IMR-90 (cell line): Measurements from ENCODE around the gene GUCY2D. TPM values are rescaled to one million over a fixed set of nuclear protein-coding genes. Genes with fewer than 3 reads are reported as not detected.
A peak's percentile ranks its signal among the peaks of the same experiment; 100 is the strongest.

ENCODE experiments used
- ATAC-seq: fragments of 200-7000 bp; cut with Tn5 transposase; 2 replicates; pipeline ENCODE4 v1.9.1; 2020; ENCODE audit warnings: low read depth, mild to moderate bottlenecking, moderate library complexity
- BruUV-seq: library from RNA; stranded (reverse); fragments of 400-500 nt; replicated peaks from 2 replicates; lab custom pipeline; 2021; lab: Mats Ljungman, UMichigan
- CTCF ChIA-PET: fragments of 300-600 bp; formaldehyde crosslinking; extraction: SDS; loops from one replicate; lab custom pipeline; 2021; ENCODE audit warnings: antibody characterized with exemption; lab: Yijun Ruan, JAX
- POLR2A ChIA-PET: fragments of 300-600 bp; sonication (Branson Sonifier 250); formaldehyde crosslinking; loops from one replicate; lab custom pipeline; 2022; ENCODE audit warnings: antibody characterized with exemption; ENCODE audit not compliant: unreplicated experiment; lab: Charles Lee
- DNase-seq: peaks from one replicate; pipeline ENCODE4 v3.0.0; 2013
- H2AFZ ChIP-seq: replicated peaks from 2 replicates; pipeline ENCODE3; 2013; ENCODE audit warnings: low read length, mild to moderate bottlenecking; ENCODE audit not compliant: poor library complexity
- H2AK5ac ChIP-seq: 2 replicates; pipeline ENCODE4 v1.6.1; 2013; ENCODE audit warnings: low read depth, low read length, inconsistent platforms
- H2AK9ac ChIP-seq: replicated peaks from 2 replicates; pipeline ENCODE3; 2013; ENCODE audit warnings: mild to moderate bottlenecking, low read depth, low read length, moderate library complexity; ENCODE audit not compliant: poor library complexity
- H2BK120ac ChIP-seq: 2 replicates; pipeline ENCODE4 v1.6.1; 2013; ENCODE audit warnings: low read depth, low read length, inconsistent platforms
- H2BK15ac ChIP-seq: 3 replicates; pipeline ENCODE4 v1.6.1; 2013; ENCODE audit warnings: low read depth, low read length, inconsistent platforms
- H2BK20ac ChIP-seq: 2 replicates; pipeline ENCODE4 v1.6.1; 2013; ENCODE audit warnings: low read depth, mild to moderate bottlenecking, inconsistent platforms, low read length, moderate library complexity
- H2BK5ac ChIP-seq: 2 replicates; pipeline ENCODE4 v1.6.1; 2013; ENCODE audit warnings: mild to moderate bottlenecking, low read depth, low read length, inconsistent platforms; ENCODE audit not compliant: poor library complexity, severe bottlenecking
- H3K14ac ChIP-seq: replicated peaks from 2 replicates; pipeline ENCODE4 v1.6.1; 2013; ENCODE audit warnings: low read depth, low read length, inconsistent platforms
- H3K18ac ChIP-seq: 2 replicates; pipeline ENCODE4 v1.6.1; 2013; ENCODE audit warnings: low read depth, low read length, control low read depth
- H3K23ac ChIP-seq: 2 replicates; pipeline ENCODE4 v1.6.1; 2013; ENCODE audit warnings: low read depth, low read length, inconsistent platforms
- H3K27ac ChIP-seq: 2 replicates; pipeline ENCODE4 v1.5.1; 2013; ENCODE audit warnings: mild to moderate bottlenecking, control low read depth, low read length; ENCODE audit not compliant: insufficient read depth
- H3K27me3 ChIP-seq: 2 replicates; pipeline ENCODE4 v1.6.1; 2013; ENCODE audit warnings: low read length; ENCODE audit not compliant: control insufficient read depth, insufficient read depth
- H3K36me3 ChIP-seq: 2 replicates; pipeline ENCODE4 v1.6.1; 2013; ENCODE audit warnings: low read length, mixed read lengths; ENCODE audit not compliant: control insufficient read depth, insufficient read depth
- H3K4ac ChIP-seq: 2 replicates; pipeline ENCODE4 v1.6.1; 2013; ENCODE audit warnings: low read depth, low read length, inconsistent platforms
- H3K4me1 ChIP-seq: 2 replicates; pipeline ENCODE4 v1.6.1; 2013; ENCODE audit warnings: low read length, mixed read lengths; ENCODE audit not compliant: control insufficient read depth, insufficient read depth
- H3K4me2 ChIP-seq: 2 replicates; pipeline ENCODE4 v1.6.1; 2013; ENCODE audit warnings: low read depth, mild to moderate bottlenecking, control low read depth, low read length, moderate library complexity
- H3K4me3 ChIP-seq: 2 replicates; pipeline ENCODE4 v1.5.1; 2013; ENCODE audit warnings: low read depth, mild to moderate bottlenecking, control low read depth, low read length, moderate library complexity; ENCODE audit not compliant: insufficient read depth
- H3K56ac ChIP-seq: 2 replicates; pipeline ENCODE4 v1.6.1; 2013; ENCODE audit warnings: low read length, inconsistent platforms; ENCODE audit not compliant: insufficient read depth; ENCODE audit errors: extremely low read depth
- H3K79me1 ChIP-seq, 2 experiments: 2 replicates each; pipeline ENCODE4 v1.6.1; 2013; ENCODE audit warnings: low read length in 2 of 2, inconsistent platforms in 1 of 2, low read depth in 1 of 2
- H3K9ac ChIP-seq: 2 replicates; pipeline ENCODE4 v1.6.1; 2013; ENCODE audit warnings: low read depth, low read length, control low read depth
- H3K9me1 ChIP-seq: 2 replicates; pipeline ENCODE4 v1.6.1; 2013; ENCODE audit warnings: low read length, inconsistent platforms; ENCODE audit not compliant: insufficient read depth
- H3K9me3 ChIP-seq: 2 replicates; pipeline ENCODE4 v1.6.1; 2013; ENCODE audit warnings: low read length; ENCODE audit not compliant: control insufficient read depth, insufficient read depth
- H4K20me1 ChIP-seq: 2 replicates; pipeline ENCODE4 v1.6.1; 2013; ENCODE audit warnings: low read length, inconsistent platforms; ENCODE audit not compliant: insufficient read depth
- H4K5ac ChIP-seq: 2 replicates; pipeline ENCODE4 v1.6.1; 2013; ENCODE audit warnings: mild to moderate bottlenecking, low read depth, low read length, control low read depth
- H4K8ac ChIP-seq, 2 experiments: 2 replicates each; pipeline ENCODE4 v1.6.1; 2013; ENCODE audit warnings: low read depth in 2 of 2, low read length in 2 of 2, control low read depth in 1 of 2, inconsistent platforms in 1 of 2
- H4K91ac ChIP-seq: 2 replicates; pipeline ENCODE4 v1.6.1; 2013; ENCODE audit warnings: low read depth, low read length, inconsistent platforms; ENCODE audit not compliant: insufficient read depth
- BHLHE40 ChIP-seq: fragments of 150-350 bp; IDR thresholded peaks from 2 replicates; pipeline ENCODE4 v1.6.1; 2016; ENCODE audit warnings: mild to moderate bottlenecking, low read depth, low read length
- CEBPB ChIP-seq: IDR thresholded peaks from 2 replicates; pipeline ENCODE4 v1.6.1; 2012; ENCODE audit warnings: low read depth, low read length, improper control_type of control experiment
- CHD1 ChIP-seq: IDR thresholded peaks from 2 replicates; pipeline ENCODE4 v1.6.1; 2012; ENCODE audit warnings: low read depth, low read length, improper control_type of control experiment
- CTCF ChIP-seq: conservative IDR thresholded peaks from 2 replicates; pipeline ENCODE4 v1.5.1; 2012; ENCODE audit warnings: mild to moderate bottlenecking, low read depth, low read length, improper control_type of control experiment
- ELK1 ChIP-seq: fragments of 150-350 bp; IDR thresholded peaks from 2 replicates; pipeline ENCODE4 v1.6.1; 2016; ENCODE audit warnings: low read depth, mild to moderate bottlenecking, low read length, moderate library complexity, borderline replicate concordance
- FOS ChIP-seq: fragments of 150-350 bp; IDR thresholded peaks from 2 replicates; pipeline ENCODE4 v1.6.1; 2016; ENCODE audit warnings: low read depth, low read length
- MAFK ChIP-seq: IDR thresholded peaks from 2 replicates; pipeline ENCODE4 v1.6.1; 2012; ENCODE audit warnings: low read depth, low read length, improper control_type of control experiment
- MAZ ChIP-seq: IDR thresholded peaks from 2 replicates; pipeline ENCODE4 v1.6.1; 2012; ENCODE audit warnings: low read depth, mild to moderate bottlenecking, low read length, improper control_type of control experiment, moderate library complexity, borderline replicate concordance
- MXI1 ChIP-seq: IDR thresholded peaks from 2 replicates; pipeline ENCODE4 v1.6.1; 2012; ENCODE audit warnings: low read depth, mild to moderate bottlenecking, low read length, moderate library complexity, borderline replicate concordance
- NFE2L2 ChIP-seq: fragments of 150-350 bp; IDR thresholded peaks from 2 replicates; pipeline ENCODE4 v1.6.1; 2016; ENCODE audit warnings: low read depth, mild to moderate bottlenecking, low read length
- POLR2A ChIP-seq: IDR thresholded peaks from 2 replicates; pipeline ENCODE4 v1.6.1; 2012; ENCODE audit warnings: mild to moderate bottlenecking, low read depth, low read length
- RAD21 ChIP-seq: IDR thresholded peaks from 2 replicates; pipeline ENCODE4 v1.6.1; 2012; ENCODE audit warnings: low read length, improper control_type of control experiment
- RCOR1 ChIP-seq: IDR thresholded peaks from 2 replicates; pipeline ENCODE4 v1.6.1; 2012; ENCODE audit warnings: mild to moderate bottlenecking, low read length, improper control_type of control experiment; ENCODE audit not compliant: insufficient replicate concordance
- RFX5 ChIP-seq: IDR thresholded peaks from 2 replicates; pipeline ENCODE4 v1.8.0; 2012; ENCODE audit warnings: low read depth, mild to moderate bottlenecking, low read length, moderate library complexity
- SMC3 ChIP-seq: fragments of 150-350 bp; IDR thresholded peaks from 2 replicates; pipeline ENCODE4 v1.6.1; 2016; ENCODE audit warnings: low read depth, mild to moderate bottlenecking, antibody characterized with exemption, low read length, moderate library complexity
- USF2 ChIP-seq: fragments of 150-350 bp; IDR thresholded peaks from 2 replicates; pipeline ENCODE4 v1.6.1; 2017; ENCODE audit warnings: mild to moderate bottlenecking, antibody characterized with exemption, low read length, low read depth
- WGBS, 2 experiments: methylation state at CpG; one replicate each; pipeline versions ENCODE4 v1.1.5 to v1.1.7; 2013; ENCODE audit warnings: missing lambda C conversion rate in 2 of 2; ENCODE audit not compliant: insufficient read length in 1 of 2; ENCODE audit errors: extremely low coverage in 2 of 2; 5-methylcytosine and 5-hydroxymethylcytosine counted together
- dilution Hi-C: fragments of 300-500 bp; cut with HindIII; formaldehyde crosslinking; loops from one replicate; pipeline ENCODE4 v1.14.3; 2018; ENCODE audit warnings: low sequenced_read_pairs; ENCODE audit not compliant: unreplicated experiment
- in situ Hi-C: fragments of 300-500 bp; cut with MboI; formaldehyde crosslinking; loops from 3 replicates; pipeline ENCODE4 v1.14.3; 2019; ENCODE audit warnings: low sequenced_read_pairs, inconsistent platforms, mixed read lengths
- intact Hi-C: fragments of 100-400 bp; cut with micrococcal nuclease; formaldehyde crosslinking; loops from 2 replicates; pipeline ENCODE4 v1.10.0; 2022
- polyA plus RNA-seq, 3 experiments: library from polyadenylated mRNA; depleted of rRNA; stranded (reverse); fragments of >200 nt; gene quantifications; 2 replicates each; pipeline ENCODE4 v1.2.3, GENCODE V29; 2012; ENCODE audit warnings: low replicate concordance in 1 of 3
- total RNA-seq: library from RNA; depleted of rRNA; stranded (reverse); fragments of >200 nt; gene quantifications from 2 replicates; pipeline ENCODE4 v1.2.3, GENCODE V29; 2012

Gene GUCY2D
- total and polyA plus RNA-seq, 2 of the 4 experiments (the other 2 are of a cell fraction): 0.03 TPM; not detected in 1

GRCh38 chr17:8062435-8062806 is 60.0 kb downstream of the GUCY2D start:
- no peaks in the 10 kb centered on the region for H3K36me3 ChIP-seq
- POLR2A ChIA-PET: no interaction called here
- no peak overlapping the region for H3K4me3 ChIP-seq
- no TSS peak for BruUV-seq
- no peak overlapping the region for H3K14ac ChIP-seq
- no peak overlapping the region for H2BK20ac ChIP-seq
- DNase-seq (peak; percentile 25), ATAC-seq (no peak)
- H4K5ac ChIP-seq: no peak overlapping the region
- no peak overlapping the region for H4K91ac ChIP-seq
- no peaks in the 10 kb centered on the region for H3K4me1 ChIP-seq
- peaks cover 5% of the 10 kb centered on the region; the same call in 1 of the 2 replicates for H4K20me1 ChIP-seq
- in situ Hi-C loops (no loop called here), intact Hi-C loops (loop anchor here (5.0 to 10.0 kb wide), 2 partner anchors 160 to 722 kb away; no protein-coding TSS in a partner anchor), dilution Hi-C loops (no loop called here)
- H3K9ac ChIP-seq: no peak overlapping the region
- H3K9me3 ChIP-seq: no peaks in the 10 kb centered on the region
- no peaks in the 10 kb centered on the region for H3K9me1 ChIP-seq
- 0 out of 2 replicates have a peak overlapping the region, but pooled peaks have one; percentile 7 for H3K4me2 ChIP-seq
- no peak overlapping the region for H3K23ac ChIP-seq
- H3K27me3 ChIP-seq: peaks cover 73% of the 10 kb centered on the region
- CTCF ChIA-PET: interaction anchor here (1.0 to 4.9 kb wide), 4 partner anchors 11 to 56 kb away, joined by 3 to 25 read pairs (median 5); partner anchors contain the start of gene ALOXE3
- H2BK15ac ChIP-seq: no peak overlapping the region
- H3K4ac ChIP-seq: no peak overlapping the region
- no CpG with 5 or more reads among the region's 8 CpGs for WGBS, 2 experiments
- H2AK9ac ChIP-seq: no peak overlapping the region
- H2AK5ac ChIP-seq: no peak overlapping the region
- no peak overlapping the region for H2AFZ ChIP-seq
- no peak overlapping the region for H3K27ac ChIP-seq
- H3K18ac ChIP-seq: no peak overlapping the region
- H4K8ac ChIP-seq: no peak overlapping the region
- H2BK5ac ChIP-seq: no peak overlapping the region
- no peaks in the 10 kb centered on the region for H3K79me1 ChIP-seq
- H3K56ac ChIP-seq: no peak overlapping the region
- TF ChIP-seq BHLHE40: no peak
- no peak for TF ChIP-seq RAD21
- no peak for TF ChIP-seq MAZ
- no peak for TF ChIP-seq MXI1
- TF ChIP-seq USF2: no peak
- no peak for TF ChIP-seq CEBPB
- TF ChIP-seq FOS: no peak
- TF ChIP-seq RCOR1: no peak
- no peak for TF ChIP-seq RFX5
- no peak for TF ChIP-seq MAFK
- TF ChIP-seq CHD1: no peak
- TF ChIP-seq NFE2L2: no peak
- TF ChIP-seq SMC3: no peak
- no peak for TF ChIP-seq POLR2A
- no peak for TF ChIP-seq ELK1
- no peak for TF ChIP-seq CTCF
- no peak overlapping the region for H2BK120ac ChIP-seq
